HEK293 (cell line): Measurements from ENCODE around the gene BCL11A.

Experiments used
- AEBP2 ChIP-seq: fragments of 450-650 bp; formaldehyde crosslinking; IDR thresholded peaks from 2 replicates; pipeline ENCODE4 v1.5.1; 2016; ENCODE audit warnings: missing biosample characterization, missing genetic modification characterization, borderline replicate concordance
- HOXA7 ChIP-seq: sonication (generic); formaldehyde crosslinking; IDR thresholded peaks from 2 replicates; pipeline ENCODE4 v1.8.1; 2022; ENCODE audit warnings: missing genetic modification reagents, borderline replicate concordance
- KLF9 ChIP-seq: fragments of 450-650 bp; formaldehyde crosslinking; IDR thresholded peaks from 2 replicates; pipeline ENCODE4 v1.5.1; 2016; ENCODE audit warnings: missing biosample characterization, missing genetic modification characterization, low read depth
- PRDM1 ChIP-seq: fragments of 450-650 bp; formaldehyde crosslinking; IDR thresholded peaks from 2 replicates; pipeline ENCODE4; 2016; ENCODE audit warnings: missing biosample characterization, missing genetic modification characterization
- YY1 ChIP-seq: fragments of 450-650 bp; formaldehyde crosslinking; IDR thresholded peaks from 2 replicates; pipeline ENCODE4 v1.5.1; 2018; ENCODE audit warnings: missing biosample characterization, missing genetic modification characterization
- ZNF112 ChIP-seq: fragments of 450-650 bp; formaldehyde crosslinking; IDR thresholded peaks from 2 replicates; pipeline ENCODE4 v1.5.0; 2017; ENCODE audit warnings: missing biosample characterization, missing genetic modification characterization
- ZNF274 ChIP-seq, 2 experiments: fragments of 200-500 bp in 1 of 2; fragments of 450-650 bp in 1 of 2; sonication (Bioruptor generic) in 1 of 2; formaldehyde crosslinking in 1 of 2; IDR thresholded peaks; 2 replicates each; pipeline versions ENCODE4 v1.5.1 to v1.6.1; 2014 to 2016; ENCODE audit warnings: borderline replicate concordance in 1 of 2, inconsistent platforms in 1 of 2, low read length in 1 of 2, missing biosample characterization in 1 of 2, missing genetic modification characterization in 1 of 2
- ZNF423 ChIP-seq: fragments of 450-650 bp; formaldehyde crosslinking; IDR thresholded peaks from 2 replicates; pipeline ENCODE4 v1.5.1; 2016; ENCODE audit warnings: missing biosample characterization, missing genetic modification characterization
- ZNF426 ChIP-seq: fragments of 450-650 bp; formaldehyde crosslinking; IDR thresholded peaks from 2 replicates; pipeline ENCODE4 v1.5.1; 2017; ENCODE audit warnings: missing biosample characterization, missing genetic modification characterization, mild to moderate bottlenecking, inconsistent platforms, moderate library complexity
- ZNF473 ChIP-seq: fragments of 450-650 bp; formaldehyde crosslinking; IDR thresholded peaks from 2 replicates; pipeline ENCODE4 v1.5.1; 2017; ENCODE audit warnings: missing biosample characterization, missing genetic modification characterization
- ZNF843 ChIP-seq: fragments of 450-650 bp; formaldehyde crosslinking; IDR thresholded peaks from 2 replicates; pipeline ENCODE4 v1.5.1; 2016; ENCODE audit warnings: missing biosample characterization, missing genetic modification characterization
- TF ChIP-seq, protein P1 (sequence below): fragments of 450-650 bp; formaldehyde crosslinking; IDR thresholded peaks from 2 replicates; pipeline ENCODE4 v1.5.1; 2016; ENCODE audit warnings: missing biosample characterization, missing genetic modification characterization
- TF ChIP-seq, protein P2 (sequence below): fragments of 450-650 bp; formaldehyde crosslinking; IDR thresholded peaks from 2 replicates; pipeline ENCODE4 v1.5.1; 2016; ENCODE audit warnings: missing biosample characterization, missing genetic modification characterization
- TF ChIP-seq, protein P3 (sequence below): fragments of 450-650 bp; formaldehyde crosslinking; IDR thresholded peaks from 2 replicates; pipeline ENCODE4 v1.5.1; 2016; ENCODE audit warnings: missing biosample characterization, missing genetic modification characterization

DNA sequence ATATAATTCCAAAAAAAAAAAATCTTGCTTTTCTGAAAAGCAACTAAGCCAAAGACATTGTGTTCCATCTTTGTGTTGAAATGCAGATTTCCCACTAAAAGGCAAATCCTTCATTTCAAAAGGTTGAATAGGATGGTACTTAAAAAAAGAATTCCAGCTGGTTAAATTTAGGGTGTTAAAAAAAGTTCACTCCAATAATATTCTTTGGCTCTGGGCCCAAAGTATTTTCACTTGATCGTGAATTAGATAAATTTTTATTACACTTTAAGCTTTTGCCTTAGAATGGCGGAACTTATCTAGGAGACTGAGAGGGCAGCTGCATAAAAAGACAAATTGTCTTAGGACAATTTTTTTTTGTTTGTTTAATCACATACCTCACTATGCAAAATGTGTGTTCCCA lies 79.2 kb downstream of the BCL11A start:
- TF ChIP-seq, protein P1, sequence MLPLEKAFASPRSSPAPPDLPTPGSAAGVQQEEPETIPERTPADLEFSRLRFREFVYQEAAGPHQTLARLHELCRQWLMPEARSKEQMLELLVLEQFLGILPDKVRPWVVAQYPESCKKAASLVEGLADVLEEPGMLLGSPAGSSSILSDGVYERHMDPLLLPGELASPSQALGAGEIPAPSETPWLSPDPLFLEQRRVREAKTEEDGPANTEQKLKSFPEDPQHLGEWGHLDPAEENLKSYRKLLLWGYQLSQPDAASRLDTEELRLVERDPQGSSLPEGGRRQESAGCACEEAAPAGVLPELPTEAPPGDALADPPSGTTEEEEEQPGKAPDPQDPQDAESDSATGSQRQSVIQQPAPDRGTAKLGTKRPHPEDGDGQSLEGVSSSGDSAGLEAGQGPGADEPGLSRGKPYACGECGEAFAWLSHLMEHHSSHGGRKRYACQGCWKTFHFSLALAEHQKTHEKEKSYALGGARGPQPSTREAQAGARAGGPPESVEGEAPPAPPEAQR, result no peak
- TF ChIP-seq PRDM1 (tag by site-specific recombination) (no peak), ZNF843 (tag by site-specific recombination) (no peak), ZNF112 (no peak), ZNF423 (tag by site-specific recombination) (no peak), ZNF274 (IDR thresholded peaks at IDR 0.05; ENCODE audit: low read length) (no peak), ZNF274 (tag by site-specific recombination; IDR thresholded peaks at IDR 0.05; ENCODE audit: borderline replicate concordance) (no peak), ZNF473 (tag by site-specific recombination) (no peak), ZNF426 (no peak), AEBP2 (tag by site-specific recombination) (no peak), KLF9 (tag by site-specific recombination) (no peak), HOXA7 (CRISPR knock-in tag) (no peak), YY1 (no peak)
- TF ChIP-seq, protein P2, sequence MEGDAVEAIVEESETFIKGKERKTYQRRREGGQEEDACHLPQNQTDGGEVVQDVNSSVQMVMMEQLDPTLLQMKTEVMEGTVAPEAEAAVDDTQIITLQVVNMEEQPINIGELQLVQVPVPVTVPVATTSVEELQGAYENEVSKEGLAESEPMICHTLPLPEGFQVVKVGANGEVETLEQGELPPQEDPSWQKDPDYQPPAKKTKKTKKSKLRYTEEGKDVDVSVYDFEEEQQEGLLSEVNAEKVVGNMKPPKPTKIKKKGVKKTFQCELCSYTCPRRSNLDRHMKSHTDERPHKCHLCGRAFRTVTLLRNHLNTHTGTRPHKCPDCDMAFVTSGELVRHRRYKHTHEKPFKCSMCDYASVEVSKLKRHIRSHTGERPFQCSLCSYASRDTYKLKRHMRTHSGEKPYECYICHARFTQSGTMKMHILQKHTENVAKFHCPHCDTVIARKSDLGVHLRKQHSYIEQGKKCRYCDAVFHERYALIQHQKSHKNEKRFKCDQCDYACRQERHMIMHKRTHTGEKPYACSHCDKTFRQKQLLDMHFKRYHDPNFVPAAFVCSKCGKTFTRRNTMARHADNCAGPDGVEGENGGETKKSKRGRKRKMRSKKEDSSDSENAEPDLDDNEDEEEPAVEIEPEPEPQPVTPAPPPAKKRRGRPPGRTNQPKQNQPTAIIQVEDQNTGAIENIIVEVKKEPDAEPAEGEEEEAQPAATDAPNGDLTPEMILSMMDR (tag by site-specific recombination), result no peak
- TF ChIP-seq, protein P3, sequence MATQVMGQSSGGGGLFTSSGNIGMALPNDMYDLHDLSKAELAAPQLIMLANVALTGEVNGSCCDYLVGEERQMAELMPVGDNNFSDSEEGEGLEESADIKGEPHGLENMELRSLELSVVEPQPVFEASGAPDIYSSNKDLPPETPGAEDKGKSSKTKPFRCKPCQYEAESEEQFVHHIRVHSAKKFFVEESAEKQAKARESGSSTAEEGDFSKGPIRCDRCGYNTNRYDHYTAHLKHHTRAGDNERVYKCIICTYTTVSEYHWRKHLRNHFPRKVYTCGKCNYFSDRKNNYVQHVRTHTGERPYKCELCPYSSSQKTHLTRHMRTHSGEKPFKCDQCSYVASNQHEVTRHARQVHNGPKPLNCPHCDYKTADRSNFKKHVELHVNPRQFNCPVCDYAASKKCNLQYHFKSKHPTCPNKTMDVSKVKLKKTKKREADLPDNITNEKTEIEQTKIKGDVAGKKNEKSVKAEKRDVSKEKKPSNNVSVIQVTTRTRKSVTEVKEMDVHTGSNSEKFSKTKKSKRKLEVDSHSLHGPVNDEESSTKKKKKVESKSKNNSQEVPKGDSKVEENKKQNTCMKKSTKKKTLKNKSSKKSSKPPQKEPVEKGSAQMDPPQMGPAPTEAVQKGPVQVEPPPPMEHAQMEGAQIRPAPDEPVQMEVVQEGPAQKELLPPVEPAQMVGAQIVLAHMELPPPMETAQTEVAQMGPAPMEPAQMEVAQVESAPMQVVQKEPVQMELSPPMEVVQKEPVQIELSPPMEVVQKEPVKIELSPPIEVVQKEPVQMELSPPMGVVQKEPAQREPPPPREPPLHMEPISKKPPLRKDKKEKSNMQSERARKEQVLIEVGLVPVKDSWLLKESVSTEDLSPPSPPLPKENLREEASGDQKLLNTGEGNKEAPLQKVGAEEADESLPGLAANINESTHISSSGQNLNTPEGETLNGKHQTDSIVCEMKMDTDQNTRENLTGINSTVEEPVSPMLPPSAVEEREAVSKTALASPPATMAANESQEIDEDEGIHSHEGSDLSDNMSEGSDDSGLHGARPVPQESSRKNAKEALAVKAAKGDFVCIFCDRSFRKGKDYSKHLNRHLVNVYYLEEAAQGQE (tag by site-specific recombination), result no peak
